NCI-H524 (cell line): ENCODE measurements around the gene ZBTB40.

Experiments
- DNase-seq, 2 experiments: peaks; one replicate each; lab custom pipeline; 2025; lab: John Stamatoyannopoulos, UW

The ZBTB40 gene

DNA sequence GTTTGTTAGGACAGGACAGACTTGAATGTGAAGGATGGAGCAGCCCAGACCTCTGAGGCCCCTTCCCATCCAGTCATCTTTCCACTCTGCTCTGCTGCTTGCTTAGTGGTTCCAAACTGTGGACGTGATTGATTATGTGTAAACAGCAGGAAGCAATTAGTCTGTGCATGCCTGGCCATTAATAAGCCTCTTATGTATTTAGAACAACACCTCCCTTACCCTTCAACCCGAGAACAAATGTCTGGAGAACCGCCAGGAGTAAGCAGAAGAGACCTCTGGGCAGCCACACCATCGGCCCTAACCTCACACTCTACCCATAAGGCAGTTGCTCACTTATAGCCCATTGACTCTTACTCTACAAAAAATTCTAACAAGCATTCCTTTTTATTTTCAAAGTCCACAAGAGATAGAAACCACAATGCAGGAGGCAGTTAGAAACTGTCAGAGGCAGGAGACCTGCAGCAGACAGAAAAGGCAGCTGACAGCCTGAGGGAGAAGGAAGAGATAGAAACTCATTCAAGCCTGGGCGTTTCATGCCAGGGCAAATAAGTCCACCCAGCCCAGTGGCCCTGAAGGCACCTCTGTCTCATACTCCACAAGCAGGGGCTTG, 105.8 kb downstream of the ZBTB40 start:
- DNase-seq = no peak

DNA sequence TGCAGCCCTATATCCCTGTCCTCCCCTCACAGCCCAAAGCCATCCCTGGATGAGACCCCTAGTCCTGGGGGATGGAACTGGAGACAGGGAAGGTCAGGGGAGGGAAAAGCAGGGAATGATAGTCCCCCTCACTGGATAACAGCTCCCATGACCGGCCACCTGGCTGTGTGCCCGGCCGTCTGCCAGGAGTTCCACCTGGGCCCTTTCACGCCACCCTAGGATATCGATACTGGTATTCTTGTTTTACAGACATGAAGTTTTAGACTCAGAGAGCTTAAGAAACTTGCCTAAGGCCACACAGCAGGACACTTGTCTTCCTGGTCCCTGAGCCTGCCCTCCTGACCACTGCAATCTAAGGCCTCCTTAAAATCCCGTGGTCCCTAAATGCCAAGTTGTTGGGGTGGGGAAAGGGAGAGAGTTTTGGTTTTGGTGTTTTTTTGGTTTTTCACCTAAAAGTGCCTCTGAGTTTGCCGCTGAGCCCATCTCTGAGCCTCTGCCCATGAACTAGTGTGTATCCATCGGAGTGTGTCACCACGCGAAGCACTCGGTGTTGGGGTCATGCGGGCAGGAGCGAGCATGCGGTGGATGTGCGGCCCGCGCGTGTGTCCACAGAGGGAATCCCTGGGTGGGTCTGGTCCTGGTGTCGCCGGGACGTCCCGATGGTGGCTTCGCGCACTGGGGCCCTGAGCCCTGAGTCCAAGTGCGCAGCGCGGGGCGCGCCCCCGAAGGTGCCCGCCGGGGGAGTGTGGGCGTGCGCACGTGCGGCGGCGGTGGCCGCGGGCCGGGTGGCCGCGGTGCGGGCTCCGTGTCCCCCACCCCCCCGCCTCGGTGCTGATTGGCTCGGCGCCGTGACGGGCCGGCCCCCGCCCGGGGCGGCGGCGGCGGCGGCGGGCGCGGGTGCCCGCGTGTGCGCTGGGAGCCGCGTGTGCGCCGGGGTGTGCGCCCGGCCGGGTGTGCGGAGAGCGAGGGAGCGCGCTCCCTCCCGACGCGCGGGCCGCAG, 111.2 kb downstream of the ZBTB40 start, which contains the start of gene EPHA8:
TSS of gene EPHA8 (plus strand) at position 906 of the 1,000 bp plus-strand sequence. CDS start 147 bp downstream, outside the sequence.
- DNase-seq = peak in 1 of 2 experiments; percentile 38

- no peak for DNase-seq
Observed at GRCh38 chr1:22563671-22564602, 112.3 kb downstream of the ZBTB40 start.

DNA sequence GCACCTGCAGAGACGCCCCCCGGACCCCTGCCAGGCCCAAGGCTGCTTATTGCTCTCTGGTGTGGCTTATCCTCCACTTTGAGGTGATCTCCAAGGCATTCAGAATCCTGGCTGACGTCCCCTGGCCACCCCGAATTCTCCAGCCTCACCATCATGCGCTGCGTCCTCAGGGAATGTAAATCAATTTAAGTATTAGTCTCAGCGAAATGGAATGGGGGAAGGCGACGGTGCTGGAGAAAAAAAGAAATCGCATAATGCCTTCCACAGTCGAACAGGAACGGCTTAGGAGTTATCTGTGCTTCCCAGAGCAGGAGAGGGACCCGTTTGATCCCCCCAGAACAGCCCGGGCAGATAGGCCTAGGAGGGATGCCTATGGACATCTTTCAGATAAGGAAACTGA, 114.5 kb downstream of the ZBTB40 start:
- no peak for DNase-seq

- no peak for DNase-seq
Observed at GRCh38 chr1:22567197-22567596, 115.5 kb downstream of the ZBTB40 start.

DNA sequence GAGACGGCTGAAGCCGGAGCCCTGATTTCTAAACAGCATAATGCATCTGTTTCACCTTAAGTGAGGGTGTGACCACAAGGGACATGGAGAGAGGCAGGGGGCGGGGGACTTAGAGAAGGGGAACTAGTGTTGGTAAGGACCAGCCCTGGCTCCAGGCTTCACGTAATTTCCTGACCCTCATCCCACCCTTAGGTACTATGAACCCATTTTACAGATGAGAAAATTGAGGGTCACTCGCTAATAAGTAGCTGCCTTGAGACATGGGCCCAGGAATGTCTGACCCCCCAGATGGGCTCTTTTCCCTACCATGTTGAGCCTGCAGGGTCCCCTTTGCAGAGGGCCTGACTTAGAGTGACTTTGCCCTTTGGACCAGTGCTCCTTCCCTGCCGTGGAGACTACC, 116.3 kb downstream of the ZBTB40 start:
- DNase-seq = no peak

DNA sequence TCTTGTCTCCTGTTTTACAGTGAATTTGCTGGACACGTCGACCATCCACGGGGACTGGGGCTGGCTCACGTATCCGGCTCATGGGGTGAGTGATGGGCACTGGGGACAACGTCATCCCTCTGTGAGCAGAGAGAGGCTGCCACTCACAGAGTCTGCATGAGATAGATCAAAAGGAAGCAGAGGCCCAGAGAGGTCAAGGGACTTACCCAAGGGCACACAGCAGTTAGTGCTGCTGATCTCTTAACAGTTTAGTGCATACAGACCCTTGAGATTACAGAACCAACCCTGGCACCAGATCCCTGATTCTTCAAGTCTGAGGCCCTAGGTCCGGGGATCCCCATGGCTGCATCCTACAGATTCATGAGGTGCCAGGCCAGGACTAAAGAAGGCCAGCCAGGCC, 117.6 kb downstream of the ZBTB40 start:
- no peak for DNase-seq

- no peak for DNase-seq
Observed at GRCh38 chr1:22570140-22570909, 118.7 kb downstream of the ZBTB40 start.

DNA sequence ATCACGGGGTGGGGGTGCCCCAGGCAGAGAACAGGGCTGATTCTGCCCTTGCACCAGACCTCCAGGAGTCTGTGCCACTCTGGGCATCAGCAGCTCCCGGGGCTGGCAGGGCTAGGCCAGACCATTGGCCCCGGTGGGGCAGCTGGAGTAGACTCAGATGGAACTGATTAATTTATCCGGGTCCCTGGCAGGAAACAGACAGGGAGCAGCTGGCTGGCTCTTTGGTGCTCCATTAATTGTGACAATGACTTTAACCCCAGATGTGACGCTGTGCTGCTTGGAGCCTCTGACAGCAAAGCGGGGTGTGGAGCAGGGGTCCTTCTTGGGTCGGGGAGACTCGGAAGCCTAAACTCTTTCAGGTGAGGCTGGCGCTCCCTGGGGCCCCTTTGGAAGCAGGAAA, 121.2 kb downstream of the ZBTB40 start:
- peak in 1 of 2 experiments; percentile 57 for DNase-seq

DNA sequence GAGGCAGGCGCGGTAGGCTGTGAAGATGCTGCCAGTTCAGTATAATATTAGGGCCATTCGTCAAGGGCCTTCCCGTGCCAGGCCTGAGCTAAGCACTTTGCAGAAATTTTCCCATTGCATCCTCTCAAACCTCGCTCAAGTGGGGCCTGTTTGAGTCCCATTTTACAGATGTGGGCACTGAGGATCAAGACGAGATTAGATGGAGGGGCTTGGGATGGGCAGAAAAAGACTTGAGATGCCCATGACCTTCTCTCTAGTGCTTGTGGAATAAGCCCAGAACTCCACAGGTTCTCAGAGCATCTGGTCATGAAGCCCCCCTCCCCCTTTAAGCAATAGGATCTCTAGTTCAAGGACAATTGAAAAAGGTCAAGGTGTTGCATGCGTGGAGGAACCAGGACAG, 121.6 kb downstream of the ZBTB40 start:
- no peak for DNase-seq

GRCh38 chr1:22575532-22576149, 124.0 kb downstream of the ZBTB40 start:
- DNase-seq = no peak

GRCh38 chr1:22576150-22576544, 124.5 kb downstream of the ZBTB40 start:
- no peak for DNase-seq

- no peak for DNase-seq
Observed at GRCh38 chr1:22576617-22577016, 125.0 kb downstream of the ZBTB40 start.

DNA sequence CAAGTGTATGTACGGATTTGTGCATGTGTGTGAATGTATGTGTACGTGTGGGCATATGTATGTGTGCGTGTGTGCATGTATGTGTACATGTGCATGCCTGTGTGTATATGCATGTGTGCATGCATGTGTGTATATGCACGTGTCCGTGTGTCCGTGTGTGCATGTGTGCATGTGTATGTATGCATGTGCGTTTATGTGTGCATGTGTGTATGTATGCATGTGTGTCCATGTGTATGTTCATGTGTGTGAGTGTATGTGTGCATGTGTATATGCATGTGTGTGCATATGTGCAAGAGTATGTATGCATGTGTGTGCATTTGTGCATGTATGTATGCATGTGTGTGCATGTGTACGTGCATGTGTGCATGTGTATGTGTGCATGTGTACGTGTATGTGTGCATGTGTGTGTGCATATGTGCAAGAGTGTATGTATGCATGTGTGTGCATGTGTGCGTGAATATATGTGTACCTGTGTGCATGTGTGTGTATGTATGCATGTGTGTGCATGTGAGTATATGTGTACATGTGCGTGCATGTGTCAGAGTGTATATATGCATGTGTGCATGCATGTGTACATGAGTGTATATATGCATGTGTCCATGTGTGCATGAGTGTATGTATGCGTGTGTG, 127.2 kb downstream of the ZBTB40 start:
- no peak for DNase-seq

DNA sequence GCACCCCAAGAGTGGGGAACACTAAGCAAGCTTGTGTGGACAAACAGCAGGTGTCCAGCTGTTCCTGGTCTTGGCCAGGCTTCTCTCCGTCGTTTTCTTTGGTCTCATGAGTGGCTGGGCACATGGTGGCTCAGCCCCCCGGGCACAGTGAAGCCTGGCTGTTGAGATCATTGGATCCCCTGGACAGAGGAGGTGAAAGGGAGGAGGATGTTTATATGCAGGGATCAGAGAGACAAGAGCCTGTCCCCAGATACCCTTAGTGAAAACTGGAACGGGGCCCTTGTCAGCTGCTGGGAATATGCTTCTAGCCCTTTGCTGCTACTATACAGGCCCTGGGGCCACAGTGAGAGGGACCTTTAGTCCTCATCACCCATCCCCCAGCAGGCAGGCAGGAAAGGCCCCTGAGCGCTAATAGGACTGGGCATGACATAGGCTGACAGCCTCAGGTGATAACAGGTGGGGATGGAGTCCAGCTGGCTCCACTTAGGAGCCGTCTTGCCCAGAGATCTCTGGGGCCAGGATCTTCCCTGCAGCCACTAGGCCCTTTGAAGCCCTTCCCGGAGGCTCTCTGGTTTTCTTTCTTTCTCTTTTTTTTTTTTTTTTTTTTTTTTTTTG, 128.0 kb downstream of the ZBTB40 start:
- DNase-seq = peak in 1 of 2 experiments; percentile 26
